Measurements from ENCODE around the gene GTPBP10.
A peak's percentile ranks its signal among the peaks of the same experiment; 100 is the strongest.

GTPBP10 gene

GRCh38 chr7:90403174-90404113 is 56.9 kb downstream of the GTPBP10 start, which contains the start of gene CLDN12:
CLDN12 (plus strand) TSS chr7:90403461; CDS start chr7:90412677, 9,216 bp downstream.
- H4K20me1 ChIP-seq (ENCODE audit: control insufficient read depth, insufficient read depth, low read depth, low read length), result no peaks in the 10 kb centered on the region
- peaks cover 17% of the 10 kb centered on the region for H3K36me3 ChIP-seq (ENCODE audit: control insufficient read depth, low read length)
- peaks cover 14% of the 10 kb centered on the region for H3K4me1 ChIP-seq (ENCODE audit: control insufficient read depth, low read length)
- no peaks in the 10 kb centered on the region for H3K9me3 ChIP-seq (ENCODE audit: control insufficient read depth, insufficient read depth, low read length)
- no peaks in the 10 kb centered on the region for H3K9me2 ChIP-seq (replicated peaks; ENCODE audit: control insufficient read depth, low read length)
- peaks cover 19% of the 10 kb centered on the region for H3F3A ChIP-seq (ENCODE audit: control insufficient read depth, insufficient read depth)
- H3K4me2 ChIP-seq (ENCODE audit: low read length), result peak within 1 kb of the TSS; percentile 85
- TF ChIP-seq CTCF (IDR thresholded peaks at IDR 0.05; ENCODE audit: low read depth, low read length, poor library complexity, severe bottlenecking) (no peak), EZH2phosphoT487 (IDR thresholded peaks at IDR 0.05; ENCODE audit: borderline replicate concordance, low read length) (no peak)
- H3K27me3 ChIP-seq (ENCODE audit: control insufficient read depth, low read length), result no peaks in the 10 kb centered on the region; the same call in 1 of the 2 replicates
- H3K79me2 ChIP-seq (ENCODE audit: control insufficient read depth, low read length), result 0 out of 2 replicates have a peak, but pooled peaks cover 3% of the 10 kb centered on the region
- H3K4me3 ChIP-seq (ENCODE audit: low read length), result peak within 1 kb of the TSS; percentile 91
- H3K27ac ChIP-seq (ENCODE audit: low read depth, low read length), result peak within 1 kb of the TSS; percentile 35

DNA sequence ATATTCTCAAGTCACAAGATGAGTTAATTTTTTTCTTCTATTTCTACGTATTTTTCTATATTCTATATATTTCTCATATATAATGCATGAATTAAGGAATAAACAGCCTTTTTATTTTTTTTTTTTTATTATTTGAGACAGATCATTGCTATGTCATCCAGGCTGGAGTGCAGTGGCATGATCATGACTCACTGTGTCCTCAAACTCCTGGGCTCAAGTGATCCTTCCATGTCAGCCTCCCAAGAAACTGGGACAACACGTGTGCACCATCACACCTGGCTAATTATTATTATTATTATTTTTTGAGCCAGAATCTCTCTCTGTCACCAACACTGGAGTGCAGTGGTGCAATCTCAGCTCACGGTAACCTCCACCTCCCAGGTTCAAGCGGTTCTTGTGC is 58.3 kb downstream of the GTPBP10 start:
- Histone ChIP-seq H3K4me3 (ENCODE audit: low read length) (no peak overlapping the region), H3K27ac (ENCODE audit: low read depth, low read length) (no peak overlapping the region), H3K27me3 (ENCODE audit: control insufficient read depth, low read length) (no peaks in the 10 kb centered on the region; the same call in 1 of the 2 replicates), H3K9me2 (replicated peaks; ENCODE audit: control insufficient read depth, low read length) (no peaks in the 10 kb centered on the region), H3K4me1 (ENCODE audit: control insufficient read depth, low read length) (peaks cover 14% of the 10 kb centered on the region), H3K9me3 (ENCODE audit: control insufficient read depth, insufficient read depth, low read length) (no peaks in the 10 kb centered on the region), H3F3A (ENCODE audit: control insufficient read depth, insufficient read depth) (peaks cover 19% of the 10 kb centered on the region), H4K20me1 (ENCODE audit: control insufficient read depth, insufficient read depth, low read depth, low read length) (no peaks in the 10 kb centered on the region), H3K4me2 (ENCODE audit: low read length) (peak overlapping the region; percentile 85; the same call in 1 of the 2 replicates), H3K36me3 (ENCODE audit: control insufficient read depth, low read length) (peaks cover 17% of the 10 kb centered on the region), H3K79me2 (ENCODE audit: control insufficient read depth, low read length) (0 out of 2 replicates have a peak, but pooled peaks cover 3% of the 10 kb centered on the region)
- TF ChIP-seq EZH2phosphoT487 (IDR thresholded peaks at IDR 0.05; ENCODE audit: borderline replicate concordance, low read length), result no peak
- TF ChIP-seq CTCF (IDR thresholded peaks at IDR 0.05; ENCODE audit: low read depth, low read length, poor library complexity, severe bottlenecking), result no peak

GRCh38 chr7:90407484-90407821 is 60.9 kb downstream of the GTPBP10 start:
- Histone ChIP-seq H3K9me2 (replicated peaks; ENCODE audit: control insufficient read depth, low read length) (no peaks in the 10 kb centered on the region), H4K20me1 (ENCODE audit: control insufficient read depth, insufficient read depth, low read depth, low read length) (no peaks in the 10 kb centered on the region), H3K4me2 (ENCODE audit: low read length) (no peak overlapping the region), H3K27ac (ENCODE audit: low read depth, low read length) (no peak overlapping the region), H3K79me2 (ENCODE audit: control insufficient read depth, low read length) (0 out of 2 replicates have a peak, but pooled peaks cover 3% of the 10 kb centered on the region), H3K4me1 (ENCODE audit: control insufficient read depth, low read length) (peaks cover 14% of the 10 kb centered on the region), H3K4me3 (ENCODE audit: low read length) (no peak overlapping the region), H3K36me3 (ENCODE audit: control insufficient read depth, low read length) (peaks cover 17% of the 10 kb centered on the region), H3K27me3 (ENCODE audit: control insufficient read depth, low read length) (no peaks in the 10 kb centered on the region; the same call in 1 of the 2 replicates), H3K9me3 (ENCODE audit: control insufficient read depth, insufficient read depth, low read length) (no peaks in the 10 kb centered on the region), H3F3A (ENCODE audit: control insufficient read depth, insufficient read depth) (peaks cover 6% of the 10 kb centered on the region)
- TF ChIP-seq EZH2phosphoT487 (IDR thresholded peaks at IDR 0.05; ENCODE audit: borderline replicate concordance, low read length) (no peak), CTCF (IDR thresholded peaks at IDR 0.05; ENCODE audit: low read depth, low read length, poor library complexity, severe bottlenecking) (no peak)

Data from DOHH2 (cell line).